Suprapubic skin (tissue), 3 donors: ENCODE data around the gene GSAP.

Experiments
- POLR2A ChIP-seq, 2 donors: fragments of 450-650 bp; IDR thresholded peaks; one replicate each; pipeline ENCODE4 v1.6.1; 2017; ENCODE audit warnings: antibody characterized with exemption in 2 of 2, mild to moderate bottlenecking in 2 of 2, moderate library complexity in 2 of 2
- TF ChIP-seq, protein P1 (sequence below), 2 donors: fragments of 200-600 bp in 1 of 2; fragments of 450-650 bp in 1 of 2; sonication (generic) in 1 of 2; IDR thresholded peaks; one replicate each; pipeline ENCODE4 v1.5.1; 2016 to 2019; ENCODE audit warnings: antibody characterized with exemption in 2 of 2, mild to moderate bottlenecking in 1 of 2, moderate library complexity in 1 of 2

- TF ChIP-seq, protein P1, sequence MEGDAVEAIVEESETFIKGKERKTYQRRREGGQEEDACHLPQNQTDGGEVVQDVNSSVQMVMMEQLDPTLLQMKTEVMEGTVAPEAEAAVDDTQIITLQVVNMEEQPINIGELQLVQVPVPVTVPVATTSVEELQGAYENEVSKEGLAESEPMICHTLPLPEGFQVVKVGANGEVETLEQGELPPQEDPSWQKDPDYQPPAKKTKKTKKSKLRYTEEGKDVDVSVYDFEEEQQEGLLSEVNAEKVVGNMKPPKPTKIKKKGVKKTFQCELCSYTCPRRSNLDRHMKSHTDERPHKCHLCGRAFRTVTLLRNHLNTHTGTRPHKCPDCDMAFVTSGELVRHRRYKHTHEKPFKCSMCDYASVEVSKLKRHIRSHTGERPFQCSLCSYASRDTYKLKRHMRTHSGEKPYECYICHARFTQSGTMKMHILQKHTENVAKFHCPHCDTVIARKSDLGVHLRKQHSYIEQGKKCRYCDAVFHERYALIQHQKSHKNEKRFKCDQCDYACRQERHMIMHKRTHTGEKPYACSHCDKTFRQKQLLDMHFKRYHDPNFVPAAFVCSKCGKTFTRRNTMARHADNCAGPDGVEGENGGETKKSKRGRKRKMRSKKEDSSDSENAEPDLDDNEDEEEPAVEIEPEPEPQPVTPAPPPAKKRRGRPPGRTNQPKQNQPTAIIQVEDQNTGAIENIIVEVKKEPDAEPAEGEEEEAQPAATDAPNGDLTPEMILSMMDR (IDR thresholded peaks at IDR 0.05) = no peak
- TF ChIP-seq POLR2A (IDR thresholded peaks at IDR 0.05) = no peak
Observed at GRCh38 chr7:77420438-77420837, 4.3 kb upstream of the GSAP start.
